Peyer's patch (tissue), 4 donors: ENCODE measurements around the gene MTUS2. TPM values are rescaled to one million over a fixed set of nuclear protein-coding genes. Genes with fewer than 3 reads are reported as not detected.
"Not testable (repeated sequence)": the region's sequence is repeated elsewhere in the genome, so short reads cannot be mapped to it uniquely, and the experiment has no call there.

Experiments
- DNase-seq, 3 donors: peaks; one replicate each; pipeline ENCODE4 v3.0.0-alpha.2; 2017 to 2019
- H3K27ac ChIP-seq, 4 donors: fragments of 200-600 bp; sonication (generic); one replicate each; pipeline ENCODE4 v1.5.1; 2016 to 2019
- H3K27me3 ChIP-seq, 2 donors: fragments of 200-600 bp; sonication (generic); one replicate each; pipeline ENCODE4 v1.5.1; 2019
- H3K36me3 ChIP-seq, 3 donors: fragments of 200-600 bp; sonication (generic); one replicate each; pipeline ENCODE4 v1.5.1; 2016 to 2019
- H3K4me1 ChIP-seq, 4 donors: fragments of 200-600 bp; sonication (generic); one replicate each; pipeline ENCODE4 v1.5.1; 2016 to 2019
- H3K4me3 ChIP-seq, 4 donors: fragments of 200-600 bp; sonication (generic); 1 replicate in 3 of 4; 2 replicates in 1 of 4; pipeline ENCODE4 v1.5.1; 2016 to 2019; ENCODE audit warnings: mild to moderate bottlenecking in 1 of 4
- H3K9me3 ChIP-seq, 4 donors: fragments of 200-600 bp; sonication (generic); one replicate each; pipeline ENCODE4 v1.5.1; 2016 to 2019; ENCODE audit warnings: mild to moderate bottlenecking in 1 of 4
- CTCF ChIP-seq, 6 experiments: fragments of 450-650 bp in 4 of 6; fragments of 200-600 bp in 2 of 6; sonication (generic) in 1 of 6; IDR thresholded peaks; one replicate each; pipeline ENCODE4 v1.5.1; 2017 to 2019; ENCODE audit warnings: antibody characterized with exemption in 6 of 6, mild to moderate bottlenecking in 3 of 6, moderate library complexity in 1 of 6
- POLR2A ChIP-seq, 2 donors: fragments of 450-650 bp; IDR thresholded peaks; one replicate each; pipeline ENCODE4 v1.5.1; 2017; ENCODE audit warnings: antibody characterized with exemption in 2 of 2, mild to moderate bottlenecking in 2 of 2, moderate library complexity in 2 of 2
- total RNA-seq, 4 donors: library from RNA; depleted of rRNA; stranded (reverse); fragments of >200 nt; gene quantifications; one replicate each; pipeline ENCODE4 v1.1.0, GENCODE V29; 2016

Gene MTUS2
- total RNA-seq, 4 donors from 2014 or later, result 0.13 to 0.28 (median 0.18) TPM; not detected in 1

- no peaks in the 10 kb centered on the region for H3K27me3 ChIP-seq
- DNase-seq, result no peak
- H3K27ac ChIP-seq, result no peak overlapping the region
- H3K9me3 ChIP-seq, result no peaks in the 10 kb centered on the region
- H3K4me3 ChIP-seq, result no peak overlapping the region
- no peaks in the 10 kb centered on the region for H3K36me3 ChIP-seq
- H3K4me1 ChIP-seq, result no peaks in the 10 kb centered on the region
- TF ChIP-seq CTCF (IDR thresholded peaks at IDR 0.05), result no peak
These were observed 563.3 kb downstream of the MTUS2 start for GRCh38 chr13:29383476-29383875.

- no peaks in the 10 kb centered on the region for H3K27me3 ChIP-seq
- no peak for DNase-seq
- no peaks in the 10 kb centered on the region for H3K36me3 ChIP-seq
- no peaks in the 10 kb centered on the region for H3K9me3 ChIP-seq
- TF ChIP-seq CTCF (IDR thresholded peaks at IDR 0.05), result no peak
- no peak for TF ChIP-seq POLR2A (IDR thresholded peaks at IDR 0.05)
- no peak overlapping the region for H3K4me3 ChIP-seq
- H3K4me1 ChIP-seq, result no peaks in the 10 kb centered on the region
- H3K27ac ChIP-seq, result no peak overlapping the region
These were observed 564.3 kb downstream of the MTUS2 start for GRCh38 chr13:29384466-29384865.

GRCh38 chr13:29384871-29385270 is 564.7 kb downstream of the MTUS2 start:
- no peak for DNase-seq
- no peaks in the 10 kb centered on the region for H3K36me3 ChIP-seq

GRCh38 chr13:29386246-29386645 is 566.1 kb downstream of the MTUS2 start:
- DNase-seq, result no peak
- no peak overlapping the region for H3K4me3 ChIP-seq
- no peaks in the 10 kb centered on the region for H3K27me3 ChIP-seq
- H3K27ac ChIP-seq, result no peak overlapping the region
- no peaks in the 10 kb centered on the region for H3K36me3 ChIP-seq
- no peaks in the 10 kb centered on the region for H3K9me3 ChIP-seq
- TF ChIP-seq POLR2A (IDR thresholded peaks at IDR 0.05) (no peak), CTCF (IDR thresholded peaks at IDR 0.05) (no peak)
- H3K4me1 ChIP-seq, result no peaks in the 10 kb centered on the region

More at GRCh38 chr13:29384871-29385270, 564.7 kb downstream of the MTUS2 start:
- H3K9me3 ChIP-seq, result no peaks in the 10 kb centered on the region
- TF ChIP-seq CTCF (IDR thresholded peaks at IDR 0.05) (no peak), POLR2A (IDR thresholded peaks at IDR 0.05) (no peak)
- no peaks in the 10 kb centered on the region for H3K27me3 ChIP-seq
- no peak overlapping the region for H3K4me3 ChIP-seq
- no peak overlapping the region for H3K27ac ChIP-seq
- H3K4me1 ChIP-seq, result no peaks in the 10 kb centered on the region

GRCh38 chr13:29390598-29390997 is 570.5 kb downstream of the MTUS2 start:
- DNase-seq, H3K27ac ChIP-seq, H3K27me3 ChIP-seq, H3K4me3 ChIP-seq, H3K9me3 ChIP-seq, H3K36me3 ChIP-seq, H3K4me1 ChIP-seq: not testable (repeated sequence)

- no peak for TF ChIP-seq CTCF (IDR thresholded peaks at IDR 0.05)
- no peak for TF ChIP-seq POLR2A (IDR thresholded peaks at IDR 0.05)
- H3K9me3 ChIP-seq, result no peaks in the 10 kb centered on the region
- no peak overlapping the region for H3K4me3 ChIP-seq
- no peaks in the 10 kb centered on the region for H3K4me1 ChIP-seq
- no peaks in the 10 kb centered on the region for H3K36me3 ChIP-seq
- no peak overlapping the region for H3K27ac ChIP-seq
- H3K27me3 ChIP-seq, result no peaks in the 10 kb centered on the region
- no peak for DNase-seq
These were observed 576.3 kb downstream of the MTUS2 start for GRCh38 chr13:29396446-29396845.
